HG03159 (cell line): ENCODE results near the gene MRI1.

Experiments used
- ATAC-seq: cut with Tn5 transposase; IDR thresholded peaks from one replicate; pipeline ENCODE4 v1.9.1; 2021; ENCODE audit warnings: mild to moderate bottlenecking, moderate library complexity; ENCODE audit not compliant: unreplicated experiment

Gene MRI1

GRCh38 chr19:13821292-13821691 is 57.0 kb downstream of the MRI1 start:
- no peak for ATAC-seq

GRCh38 chr19:13823256-13823655 is 58.9 kb downstream of the MRI1 start:
- ATAC-seq, result no peak
